Testis (tissue), 3 donors: ENCODE results near the gene POLR2B. TPM values are rescaled to one million over a fixed set of nuclear protein-coding genes. Genes with fewer than 3 reads are reported as not detected.

Experiments used
- DNase-seq: peaks from one replicate; pipeline ENCODE4 v3.0.0-alpha.2; 2019
- H3K27ac ChIP-seq, 2 donors: fragments of 200-600 bp; sonication (generic); one replicate each; pipeline ENCODE4 v1.5.1; 2019
- H3K27me3 ChIP-seq: fragments of 200-600 bp; sonication (generic); one replicate; pipeline ENCODE4 v1.5.1; 2019
- H3K36me3 ChIP-seq: fragments of 200-600 bp; sonication (generic); one replicate; pipeline ENCODE4 v1.5.1; 2017; ENCODE audit warnings: low read depth; ENCODE audit errors: missing control alignments
- H3K4me1 ChIP-seq: fragments of 200-600 bp; sonication (generic); one replicate; pipeline ENCODE4 v1.5.1; 2019
- H3K4me3 ChIP-seq, 2 donors: fragments of 200-600 bp; sonication (generic); one replicate each; pipeline ENCODE4 v1.5.1; 2017 to 2019
- H3K9me3 ChIP-seq: fragments of 200-600 bp; sonication (generic); one replicate; pipeline ENCODE4 v1.5.1; 2017
- POLR2A ChIP-seq: fragments of 450-650 bp; IDR thresholded peaks from one replicate; pipeline ENCODE4 v1.6.1; 2017; ENCODE audit warnings: antibody characterized with exemption, mild to moderate bottlenecking, moderate library complexity
- WGBS, 2 donors: methylation state at CpG; one replicate each; pipeline ENCODE4 v1.1.5; 2018; 5-methylcytosine and 5-hydroxymethylcytosine counted together
- intact Hi-C: fragments of 100-400 bp; cut with DNase I; formaldehyde crosslinking; loops from one replicate; pipeline ENCODE4 v1.15.1; 2023; ENCODE audit warnings: low total_unique reads
- polyA plus RNA-seq: library from polyadenylated mRNA; stranded (reverse); fragments of 350-450 nt; fragmentation: Illumina TruSeq; extraction: RNeasy Lipid Tissue Mini Kit (QIAGEN cat#74804); gene quantifications from one replicate; pipeline ENCODE4 v1.2.3, GENCODE V29; 2014; ENCODE audit warnings: low read depth, low replicate concordance; ENCODE audit not compliant: insufficient read depth
- total RNA-seq, 2 donors: library from RNA; depleted of rRNA; stranded (reverse); fragments of >200 nt; gene quantifications; one replicate each; pipeline ENCODE4 v1.2.3, GENCODE V29; 2016
- TF ChIP-seq, protein P1 (sequence below), 3 experiments: fragments of 450-650 bp in 2 of 3; fragments of 200-600 bp in 1 of 3; sonication (generic) in 1 of 3; IDR thresholded peaks; one replicate each; pipeline ENCODE4 v1.5.1; 2016 to 2019; ENCODE audit warnings: antibody characterized with exemption in 3 of 3, mild to moderate bottlenecking in 2 of 3, moderate library complexity in 1 of 3

POLR2B gene
- total and polyA plus RNA-seq, 3 donors from 2014 or later: 81.8 to 104 (median 81.8) TPM

GRCh38 chr4:57018980-57019379 is 40.3 kb downstream of the POLR2B start:
- DNase-seq: no peak
- Histone ChIP-seq H3K27ac (peak overlapping the region in 1 of 2 donors; percentile 32), H3K4me3 (no peak overlapping the region), H3K9me3 (no peaks in the 10 kb centered on the region), H3K36me3 (no peaks in the 10 kb centered on the region), H3K27me3 (no peaks in the 10 kb centered on the region), H3K4me1 (peaks cover 13% of the 10 kb centered on the region)
- intact Hi-C loops: no loop called here
- TF ChIP-seq, protein P1, sequence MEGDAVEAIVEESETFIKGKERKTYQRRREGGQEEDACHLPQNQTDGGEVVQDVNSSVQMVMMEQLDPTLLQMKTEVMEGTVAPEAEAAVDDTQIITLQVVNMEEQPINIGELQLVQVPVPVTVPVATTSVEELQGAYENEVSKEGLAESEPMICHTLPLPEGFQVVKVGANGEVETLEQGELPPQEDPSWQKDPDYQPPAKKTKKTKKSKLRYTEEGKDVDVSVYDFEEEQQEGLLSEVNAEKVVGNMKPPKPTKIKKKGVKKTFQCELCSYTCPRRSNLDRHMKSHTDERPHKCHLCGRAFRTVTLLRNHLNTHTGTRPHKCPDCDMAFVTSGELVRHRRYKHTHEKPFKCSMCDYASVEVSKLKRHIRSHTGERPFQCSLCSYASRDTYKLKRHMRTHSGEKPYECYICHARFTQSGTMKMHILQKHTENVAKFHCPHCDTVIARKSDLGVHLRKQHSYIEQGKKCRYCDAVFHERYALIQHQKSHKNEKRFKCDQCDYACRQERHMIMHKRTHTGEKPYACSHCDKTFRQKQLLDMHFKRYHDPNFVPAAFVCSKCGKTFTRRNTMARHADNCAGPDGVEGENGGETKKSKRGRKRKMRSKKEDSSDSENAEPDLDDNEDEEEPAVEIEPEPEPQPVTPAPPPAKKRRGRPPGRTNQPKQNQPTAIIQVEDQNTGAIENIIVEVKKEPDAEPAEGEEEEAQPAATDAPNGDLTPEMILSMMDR (IDR thresholded peaks at IDR 0.05): no peak
- no peak for TF ChIP-seq POLR2A

DNA sequence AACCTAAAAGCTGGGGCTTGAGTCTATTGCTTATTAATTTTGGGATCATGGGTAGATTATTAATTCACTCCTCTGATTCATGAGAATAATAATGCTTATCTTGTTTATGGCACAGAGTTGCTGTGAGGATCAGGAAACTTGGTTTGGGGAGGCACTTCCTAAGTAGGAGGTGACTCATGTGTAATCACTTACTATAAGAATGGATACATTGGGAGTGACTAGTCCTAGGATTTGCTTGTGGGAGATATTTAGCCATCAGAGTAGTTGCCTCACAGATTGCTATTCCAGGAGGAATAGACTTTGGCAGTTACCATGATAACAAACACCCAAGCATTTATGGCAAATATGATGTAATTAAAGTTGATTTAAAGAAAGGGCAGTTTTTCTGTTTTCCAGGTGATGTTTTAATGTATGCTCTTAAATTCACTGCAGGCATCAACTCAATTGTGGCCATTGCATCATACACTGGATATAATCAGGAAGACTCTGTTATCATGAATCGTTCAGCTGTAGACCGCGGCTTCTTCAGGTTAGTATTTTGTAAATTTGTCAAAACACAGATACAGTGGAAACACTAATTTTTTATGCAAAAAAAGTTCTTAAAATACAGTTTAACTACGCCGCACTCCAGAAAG is 41.9 kb downstream of the POLR2B start:
- 85 to 91% methylated on average over 5 of the region's 5 CpGs for WGBS, 2 donors
- Histone ChIP-seq H3K4me3 (no peak overlapping the region), H3K9me3 (no peaks in the 10 kb centered on the region), H3K27ac (no peak overlapping the region), H3K4me1 (peaks cover 13% of the 10 kb centered on the region), H3K36me3 (no peaks in the 10 kb centered on the region), H3K27me3 (no peaks in the 10 kb centered on the region)
- TF ChIP-seq, protein P1 (IDR thresholded peaks at IDR 0.05): no peak
- TF ChIP-seq POLR2A: no peak
- intact Hi-C loops: no loop called here
- DNase-seq: no peak

DNA sequence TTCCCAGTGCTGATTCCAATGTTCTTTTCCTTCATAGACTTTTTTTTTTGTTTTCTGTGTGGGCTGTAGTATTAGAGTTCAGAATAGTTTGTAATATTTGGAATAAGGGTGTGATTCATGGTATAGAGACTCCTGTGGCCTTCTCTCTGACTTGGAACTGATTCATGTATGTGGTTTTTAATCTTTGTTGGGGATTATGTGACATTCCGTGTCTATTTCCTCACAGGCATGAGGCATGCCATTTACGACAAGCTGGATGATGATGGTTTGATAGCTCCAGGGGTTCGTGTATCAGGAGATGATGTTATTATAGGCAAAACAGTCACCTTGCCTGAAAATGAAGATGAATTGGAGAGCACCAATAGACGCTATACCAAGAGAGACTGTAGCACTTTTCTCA is 44.4 kb downstream of the POLR2B start:
- Histone ChIP-seq H3K4me3 (no peak overlapping the region), H3K36me3 (no peaks in the 10 kb centered on the region), H3K4me1 (peaks cover 13% of the 10 kb centered on the region), H3K27ac (no peak overlapping the region), H3K27me3 (no peaks in the 10 kb centered on the region), H3K9me3 (no peaks in the 10 kb centered on the region)
- intact Hi-C loops: no loop called here
- no peak for DNase-seq
- WGBS, 2 donors: 90 to 91% methylated on average over 4 of the region's 4 CpGs
- TF ChIP-seq POLR2A: no peak
- TF ChIP-seq, protein P1 (IDR thresholded peaks at IDR 0.05): no peak

GRCh38 chr4:57034520-57034919 is 55.8 kb downstream of the POLR2B start:
- 79% methylated on average over 3 of the region's 3 CpGs for WGBS, 2 donors
- no peaks in the 10 kb centered on the region for H3K36me3 ChIP-seq
- no peaks in the 10 kb centered on the region for H3K27me3 ChIP-seq
- H3K4me3 ChIP-seq: no peak overlapping the region
- intact Hi-C loops: no loop called here
- no peak for DNase-seq
- H3K27ac ChIP-seq: no peak overlapping the region
- H3K4me1 ChIP-seq: no peaks in the 10 kb centered on the region
- TF ChIP-seq, protein P1 (IDR thresholded peaks at IDR 0.05): no peak
- TF ChIP-seq POLR2A: no peak
- H3K9me3 ChIP-seq: no peaks in the 10 kb centered on the region

- DNase-seq: peak; percentile 82
- no peak for TF ChIP-seq POLR2A
- TF ChIP-seq, protein P1 (IDR thresholded peaks at IDR 0.05): peak in 2 of 3 experiments; percentile 51 to 72
- no peaks in the 10 kb centered on the region for H3K36me3 ChIP-seq
- intact Hi-C loops: no loop called here
- peak overlapping the region in 1 of 2 donors; percentile 42 for H3K4me3 ChIP-seq
- H3K27me3 ChIP-seq: no peaks in the 10 kb centered on the region
- peaks cover 27% of the 10 kb centered on the region for H3K4me1 ChIP-seq
- 33 to 40% methylated on average over 8 to 15 of the region's 15 CpGs for WGBS, 2 donors
- peak overlapping the region in 1 of 2 donors; percentile 54 for H3K27ac ChIP-seq
- no peaks in the 10 kb centered on the region for H3K9me3 ChIP-seq
Observed at GRCh38 chr4:57037982-57038604, 59.4 kb downstream of the POLR2B start.
